Gastroesophageal sphincter (tissue), 3 donors: ENCODE measurements around the gene LYRM4.

Source experiments
- EP300 ChIP-seq: sonication (generic); formaldehyde crosslinking; IDR thresholded peaks from one replicate; pipeline ENCODE4 v1.6.1; 2017; ENCODE audit warnings: antibody characterized with exemption, mild to moderate bottlenecking
- POLR2A ChIP-seq, 2 donors: fragments of 450-650 bp; IDR thresholded peaks; one replicate each; pipeline ENCODE4 v1.6.1; 2017; ENCODE audit warnings: antibody characterized with exemption in 2 of 2, mild to moderate bottlenecking in 2 of 2, moderate library complexity in 1 of 2
- POLR2AphosphoS5 ChIP-seq: sonication (generic); formaldehyde crosslinking; IDR thresholded peaks from one replicate; pipeline ENCODE4 v1.6.1; 2017; ENCODE audit warnings: antibody characterized with exemption
- TF ChIP-seq, protein P1 (sequence below), 4 experiments: fragments of 200-600 bp in 2 of 4; fragments of 450-650 bp in 2 of 4; sonication (generic) in 1 of 4; IDR thresholded peaks; one replicate each; pipeline ENCODE4 v1.5.1; 2017 to 2019; ENCODE audit warnings: antibody characterized with exemption in 4 of 4, mild to moderate bottlenecking in 2 of 4, moderate library complexity in 2 of 4

GRCh38 chr6:5085648-5086293 lies 175.0 kb downstream of the LYRM4 start:
- TF ChIP-seq, protein P1, sequence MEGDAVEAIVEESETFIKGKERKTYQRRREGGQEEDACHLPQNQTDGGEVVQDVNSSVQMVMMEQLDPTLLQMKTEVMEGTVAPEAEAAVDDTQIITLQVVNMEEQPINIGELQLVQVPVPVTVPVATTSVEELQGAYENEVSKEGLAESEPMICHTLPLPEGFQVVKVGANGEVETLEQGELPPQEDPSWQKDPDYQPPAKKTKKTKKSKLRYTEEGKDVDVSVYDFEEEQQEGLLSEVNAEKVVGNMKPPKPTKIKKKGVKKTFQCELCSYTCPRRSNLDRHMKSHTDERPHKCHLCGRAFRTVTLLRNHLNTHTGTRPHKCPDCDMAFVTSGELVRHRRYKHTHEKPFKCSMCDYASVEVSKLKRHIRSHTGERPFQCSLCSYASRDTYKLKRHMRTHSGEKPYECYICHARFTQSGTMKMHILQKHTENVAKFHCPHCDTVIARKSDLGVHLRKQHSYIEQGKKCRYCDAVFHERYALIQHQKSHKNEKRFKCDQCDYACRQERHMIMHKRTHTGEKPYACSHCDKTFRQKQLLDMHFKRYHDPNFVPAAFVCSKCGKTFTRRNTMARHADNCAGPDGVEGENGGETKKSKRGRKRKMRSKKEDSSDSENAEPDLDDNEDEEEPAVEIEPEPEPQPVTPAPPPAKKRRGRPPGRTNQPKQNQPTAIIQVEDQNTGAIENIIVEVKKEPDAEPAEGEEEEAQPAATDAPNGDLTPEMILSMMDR (IDR thresholded peaks at IDR 0.05), result no peak
- no peak for TF ChIP-seq POLR2A (IDR thresholded peaks at IDR 0.05)
- no peak for TF ChIP-seq POLR2AphosphoS5
- no peak for TF ChIP-seq EP300
